ENCODE measurements around the gene EHMT1. TPM values are rescaled to one million over a fixed set of nuclear protein-coding genes. Genes with fewer than 3 reads are reported as not detected.
A peak's percentile ranks its signal among the peaks of the same experiment; 100 is the strongest.

Gene EHMT1
- total RNA-seq, 1 experiment from 2014 or later, result 63.9 TPM

DNA sequence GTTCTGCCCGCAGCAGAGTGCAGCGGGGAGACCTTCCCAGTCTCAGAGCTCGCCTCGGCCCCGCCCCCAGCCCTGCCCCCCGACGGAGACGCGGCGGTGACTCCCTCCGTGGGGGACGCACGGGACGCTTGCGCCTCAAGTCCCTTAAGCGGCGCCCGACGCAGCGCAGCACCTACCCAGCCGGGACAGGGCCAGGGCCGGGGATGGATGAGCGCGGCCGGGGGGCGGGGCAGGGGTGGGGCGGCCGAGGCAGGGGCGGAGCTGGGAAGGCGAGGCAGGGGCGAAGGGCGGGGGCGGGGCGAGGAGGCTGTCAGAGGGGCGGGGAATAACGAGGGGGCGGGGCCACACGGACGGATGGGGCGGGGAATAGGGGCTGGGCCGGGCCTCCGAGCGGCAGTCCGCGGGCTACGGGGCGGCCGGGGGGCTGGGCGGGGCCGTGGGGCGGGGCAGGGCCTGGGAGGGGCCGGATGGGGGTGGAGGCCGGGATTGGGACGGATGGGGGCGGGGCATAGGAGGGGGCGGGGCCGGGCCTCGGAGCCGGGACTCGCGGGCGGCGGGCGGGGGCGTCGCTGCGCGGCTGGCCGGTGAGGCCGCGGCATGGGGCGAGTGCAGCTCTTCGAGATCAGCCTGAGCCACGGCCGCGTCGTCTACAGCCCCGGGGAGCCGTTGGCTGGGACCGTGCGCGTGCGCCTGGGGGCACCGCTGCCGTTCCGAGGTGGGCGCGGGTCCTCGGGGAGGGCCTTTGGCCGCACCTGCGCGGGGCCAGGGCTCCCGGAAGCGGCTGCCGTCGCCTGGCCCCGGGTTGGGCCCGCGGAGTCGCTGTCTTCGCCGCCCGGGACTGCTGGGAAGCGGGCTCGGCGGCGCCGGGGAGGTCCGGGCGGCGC is 13.4 kb upstream of the EHMT1 start, which contains the start of gene ARRDC1:
ARRDC1 (plus strand) TSS at position 566 of the 884 bp plus-strand sequence; CDS start at position 598, 32 bp downstream.
- Histone ChIP-seq H3K36me3 (ENCODE audit: control insufficient read depth, insufficient read depth, low read length) (no peaks in the 10 kb centered on the region), H3K9me3 (ENCODE audit: control insufficient read depth, insufficient read depth, low read depth, low read length) (no peaks in the 10 kb centered on the region), H3K4me1 (ENCODE audit: control insufficient read depth, insufficient read depth, low read length) (peaks cover 11% of the 10 kb centered on the region), H3K4me3 (ENCODE audit: low read depth in 2 of 2, low read length in 2 of 2) (peak within 1 kb of the TSS; percentile 55 to 60), H3K27ac (ENCODE audit: low read length) (peak within 1 kb of the TSS; percentile 46), H3K27me3 (ENCODE audit: control insufficient read depth, insufficient read depth, low read length) (no peaks in the 10 kb centered on the region)
- TF ChIP-seq TCF7L2 (IDR thresholded peaks at IDR 0.05; ENCODE audit: low read depth, low read length) (no peak), POLR2AphosphoS5 (IDR thresholded peaks at IDR 0.05; ENCODE audit: low read depth, low read length) (no peak), SIN3A (IDR thresholded peaks at IDR 0.05; ENCODE audit: borderline replicate concordance, insufficient read depth, low read depth, low read length) (no peak)
- TF ChIP-seq, protein P1, sequence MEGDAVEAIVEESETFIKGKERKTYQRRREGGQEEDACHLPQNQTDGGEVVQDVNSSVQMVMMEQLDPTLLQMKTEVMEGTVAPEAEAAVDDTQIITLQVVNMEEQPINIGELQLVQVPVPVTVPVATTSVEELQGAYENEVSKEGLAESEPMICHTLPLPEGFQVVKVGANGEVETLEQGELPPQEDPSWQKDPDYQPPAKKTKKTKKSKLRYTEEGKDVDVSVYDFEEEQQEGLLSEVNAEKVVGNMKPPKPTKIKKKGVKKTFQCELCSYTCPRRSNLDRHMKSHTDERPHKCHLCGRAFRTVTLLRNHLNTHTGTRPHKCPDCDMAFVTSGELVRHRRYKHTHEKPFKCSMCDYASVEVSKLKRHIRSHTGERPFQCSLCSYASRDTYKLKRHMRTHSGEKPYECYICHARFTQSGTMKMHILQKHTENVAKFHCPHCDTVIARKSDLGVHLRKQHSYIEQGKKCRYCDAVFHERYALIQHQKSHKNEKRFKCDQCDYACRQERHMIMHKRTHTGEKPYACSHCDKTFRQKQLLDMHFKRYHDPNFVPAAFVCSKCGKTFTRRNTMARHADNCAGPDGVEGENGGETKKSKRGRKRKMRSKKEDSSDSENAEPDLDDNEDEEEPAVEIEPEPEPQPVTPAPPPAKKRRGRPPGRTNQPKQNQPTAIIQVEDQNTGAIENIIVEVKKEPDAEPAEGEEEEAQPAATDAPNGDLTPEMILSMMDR (IDR thresholded peaks at IDR 0.05), result no peak
- TF ChIP-seq, protein P2, sequence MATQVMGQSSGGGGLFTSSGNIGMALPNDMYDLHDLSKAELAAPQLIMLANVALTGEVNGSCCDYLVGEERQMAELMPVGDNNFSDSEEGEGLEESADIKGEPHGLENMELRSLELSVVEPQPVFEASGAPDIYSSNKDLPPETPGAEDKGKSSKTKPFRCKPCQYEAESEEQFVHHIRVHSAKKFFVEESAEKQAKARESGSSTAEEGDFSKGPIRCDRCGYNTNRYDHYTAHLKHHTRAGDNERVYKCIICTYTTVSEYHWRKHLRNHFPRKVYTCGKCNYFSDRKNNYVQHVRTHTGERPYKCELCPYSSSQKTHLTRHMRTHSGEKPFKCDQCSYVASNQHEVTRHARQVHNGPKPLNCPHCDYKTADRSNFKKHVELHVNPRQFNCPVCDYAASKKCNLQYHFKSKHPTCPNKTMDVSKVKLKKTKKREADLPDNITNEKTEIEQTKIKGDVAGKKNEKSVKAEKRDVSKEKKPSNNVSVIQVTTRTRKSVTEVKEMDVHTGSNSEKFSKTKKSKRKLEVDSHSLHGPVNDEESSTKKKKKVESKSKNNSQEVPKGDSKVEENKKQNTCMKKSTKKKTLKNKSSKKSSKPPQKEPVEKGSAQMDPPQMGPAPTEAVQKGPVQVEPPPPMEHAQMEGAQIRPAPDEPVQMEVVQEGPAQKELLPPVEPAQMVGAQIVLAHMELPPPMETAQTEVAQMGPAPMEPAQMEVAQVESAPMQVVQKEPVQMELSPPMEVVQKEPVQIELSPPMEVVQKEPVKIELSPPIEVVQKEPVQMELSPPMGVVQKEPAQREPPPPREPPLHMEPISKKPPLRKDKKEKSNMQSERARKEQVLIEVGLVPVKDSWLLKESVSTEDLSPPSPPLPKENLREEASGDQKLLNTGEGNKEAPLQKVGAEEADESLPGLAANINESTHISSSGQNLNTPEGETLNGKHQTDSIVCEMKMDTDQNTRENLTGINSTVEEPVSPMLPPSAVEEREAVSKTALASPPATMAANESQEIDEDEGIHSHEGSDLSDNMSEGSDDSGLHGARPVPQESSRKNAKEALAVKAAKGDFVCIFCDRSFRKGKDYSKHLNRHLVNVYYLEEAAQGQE (IDR thresholded peaks at IDR 0.05; ENCODE audit: insufficient read depth in 1 of 2, low read depth in 2 of 2, low read length in 1 of 2), result no peak
- BruUV-seq (replicated peaks), result no TSS peak
- CTCF ChIA-PET, result no interaction called here
- no peak for DNase-seq (ENCODE audit: low read depth, low spot score)
- ATAC-seq, result peak; percentile 86
- POLR2A ChIA-PET, result interaction anchor here (0.6 kb wide), 2 partner anchors 14 to 71 kb away, joined by 3 to 8 read pairs; no protein-coding TSS in a partner anchor
- intact Hi-C loops (cut with micrococcal nuclease; ENCODE audit: unreplicated experiment) (no loop called here), in situ Hi-C loops (cut with HindIII; ENCODE audit: low pct_unique_long_range_greater_than_20kb, low sequenced_read_pairs) (no loop called here)

DNA sequence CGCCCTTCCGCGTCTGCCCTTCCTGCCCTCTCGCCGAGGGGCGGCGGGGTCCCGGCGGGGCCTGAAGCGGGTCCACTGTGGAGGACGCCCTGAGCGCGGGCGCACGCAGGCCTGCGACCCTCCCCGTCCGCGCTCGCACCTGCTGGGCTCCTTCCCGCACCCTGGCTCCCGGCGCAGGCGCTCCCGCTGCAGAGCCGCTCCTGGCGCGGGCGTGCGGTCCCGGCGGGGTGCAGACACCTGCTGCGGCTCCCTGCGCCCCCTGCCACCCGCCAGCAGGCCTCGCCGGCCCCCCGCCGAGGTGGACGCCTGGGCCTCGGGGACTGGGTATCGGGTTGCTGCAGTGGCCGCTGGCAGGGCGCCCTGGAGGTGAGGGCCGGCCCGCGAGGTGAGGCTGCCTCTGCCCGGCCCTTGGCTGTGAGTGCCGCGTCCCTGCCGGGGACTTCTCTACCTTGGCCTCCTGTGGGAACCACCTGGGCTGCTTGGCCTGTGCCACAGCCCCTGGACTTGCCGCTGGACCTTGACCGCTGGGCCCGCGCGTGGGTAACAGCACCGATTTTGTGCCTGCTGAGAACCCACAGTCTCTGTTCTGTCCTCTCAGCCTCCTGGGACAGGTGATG is 12.7 kb upstream of the EHMT1 start:
- Histone ChIP-seq H3K27me3 (ENCODE audit: control insufficient read depth, insufficient read depth, low read length) (no peaks in the 10 kb centered on the region), H3K27ac (ENCODE audit: low read length) (peak overlapping the region; percentile 46), H3K4me3 (ENCODE audit: low read depth in 2 of 2, low read length in 2 of 2) (peak overlapping the region; percentile 55 to 60), H3K4me1 (ENCODE audit: control insufficient read depth, insufficient read depth, low read length) (peaks cover 13% of the 10 kb centered on the region), H3K9me3 (ENCODE audit: control insufficient read depth, insufficient read depth, low read depth, low read length) (no peaks in the 10 kb centered on the region), H3K36me3 (ENCODE audit: control insufficient read depth, insufficient read depth, low read length) (no peaks in the 10 kb centered on the region)
- CTCF ChIA-PET, result no interaction called here
- TF ChIP-seq, protein P1 (IDR thresholded peaks at IDR 0.05), result no peak
- TF ChIP-seq POLR2AphosphoS5 (IDR thresholded peaks at IDR 0.05; ENCODE audit: low read depth, low read length) (no peak), TCF7L2 (IDR thresholded peaks at IDR 0.05; ENCODE audit: low read depth, low read length) (no peak), SIN3A (IDR thresholded peaks at IDR 0.05; ENCODE audit: borderline replicate concordance, insufficient read depth, low read depth, low read length) (no peak)
- TF ChIP-seq, protein P2 (IDR thresholded peaks at IDR 0.05; ENCODE audit: insufficient read depth in 1 of 2, low read depth in 2 of 2, low read length in 1 of 2), result no peak
- DNase-seq (ENCODE audit: low read depth, low spot score) (no peak), ATAC-seq (peak; percentile 19; the same call in 1 of the 2 replicates)
- no TSS peak for BruUV-seq (replicated peaks)
- intact Hi-C loops (cut with micrococcal nuclease; ENCODE audit: unreplicated experiment), result no loop called here
- in situ Hi-C loops (cut with HindIII; ENCODE audit: low pct_unique_long_range_greater_than_20kb, low sequenced_read_pairs), result no loop called here
- POLR2A ChIA-PET, result no interaction called here

Data from Panc1 (cell line).